WTC11 (cell line): ENCODE results near the gene GAK. TPM values are rescaled to one million over a fixed set of nuclear protein-coding genes. Genes with fewer than 3 reads are reported as not detected.

Experiments used
- ATAC-seq: fragments of 200-7000 bp; cut with Tn5 transposase; 2 replicates; pipeline ENCODE4 v1.10.0; 2021; ENCODE audit warnings: mild to moderate bottlenecking, moderate library complexity
- CTCF ChIA-PET: fragments of 300-600 bp; sonication (Branson Sonifier 250); formaldehyde crosslinking; loops from one replicate; lab custom pipeline; 2021; ENCODE audit warnings: antibody characterized with exemption; lab: Charles Lee
- POLR2A ChIA-PET: fragments of 350-600 bp; sonication (Branson Sonifier 250); formaldehyde crosslinking; loops from one replicate; lab custom pipeline; 2021; ENCODE audit warnings: antibody characterized with exemption; lab: Charles Lee
- DNase-seq: peaks from one replicate; pipeline ENCODE4 v3.0.0; 2021; ENCODE audit warnings: low spot score
- H3K27ac Mint-ChIP-seq: 2 replicates; pipeline ENCODE4 v1.8.0; 2021; ENCODE audit warnings: mixed read lengths
- H3K27me3 Mint-ChIP-seq: 2 replicates; pipeline ENCODE4 v1.8.0; 2021; ENCODE audit warnings: low read depth, mild to moderate bottlenecking, moderate library complexity, mixed read lengths
- H3K36me3 Mint-ChIP-seq: 2 replicates; pipeline ENCODE4 v1.8.0; 2021; ENCODE audit warnings: mixed read lengths
- H3K4me1 Mint-ChIP-seq: 2 replicates; pipeline ENCODE4 v1.8.0; 2022; ENCODE audit warnings: mixed read lengths
- H3K4me3 Mint-ChIP-seq: 2 replicates; pipeline ENCODE4 v1.8.0; 2021; ENCODE audit warnings: mild to moderate bottlenecking, moderate library complexity, mixed read lengths
- H3K9me3 Mint-ChIP-seq: 2 replicates; pipeline ENCODE4 v1.8.0; 2021; ENCODE audit warnings: mixed read lengths
- AR ChIP-seq: fragments of 250-450 bp; sonication (Bioruptor Pico); IDR thresholded peaks from 2 replicates; pipeline ENCODE4 v1.9.0; 2021; ENCODE audit warnings: mild to moderate bottlenecking
- GTF2I ChIP-seq: fragments of 250-450 bp; sonication (Bioruptor Pico); conservative IDR thresholded peaks from 2 replicates; pipeline ENCODE4 v1.4.0; 2021; ENCODE audit warnings: mild to moderate bottlenecking
- JAZF1 ChIP-seq: fragments of 250-450 bp; sonication (Bioruptor Pico); IDR thresholded peaks from 2 replicates; pipeline ENCODE4 v1.9.0; 2021; ENCODE audit warnings: moderate library complexity, mild to moderate bottlenecking, inconsistent platforms
- KAT7 ChIP-seq: sonication (generic); formaldehyde crosslinking; IDR thresholded peaks from 2 replicates; pipeline ENCODE4 v1.8.1; 2023; ENCODE audit warnings: missing genetic modification reagents, mild to moderate bottlenecking, borderline replicate concordance
- NFATC4 ChIP-seq: fragments of 250-450 bp; sonication (Bioruptor Pico); IDR thresholded peaks from 2 replicates; pipeline ENCODE4 v1.9.0; 2021; ENCODE audit warnings: mild to moderate bottlenecking
- NR2C2 ChIP-seq: sonication (generic); formaldehyde crosslinking; IDR thresholded peaks from 2 replicates; pipeline ENCODE4 v1.8.0; 2022; ENCODE audit warnings: mild to moderate bottlenecking, missing genetic modification reagents
- RORB ChIP-seq: fragments of 250-450 bp; sonication (Bioruptor Pico); IDR thresholded peaks from 2 replicates; pipeline ENCODE4 v1.9.0; 2021; ENCODE audit warnings: mild to moderate bottlenecking
- SMAD4 ChIP-seq: sonication (generic); formaldehyde crosslinking; IDR thresholded peaks from 2 replicates; pipeline ENCODE4 v1.8.0; 2022; ENCODE audit warnings: mild to moderate bottlenecking, missing genetic modification reagents
- SOX15 ChIP-seq: fragments of 250-450 bp; sonication (Bioruptor Pico); IDR thresholded peaks from 2 replicates; pipeline ENCODE4 v1.9.0; 2021; ENCODE audit warnings: mild to moderate bottlenecking
- STAT6 ChIP-seq: sonication (generic); formaldehyde crosslinking; conservative IDR thresholded peaks from 2 replicates; pipeline ENCODE4 v1.8.1; 2023; ENCODE audit warnings: mild to moderate bottlenecking, low read depth, missing genetic modification reagents, moderate library complexity
- USF1 ChIP-seq: sonication (generic); formaldehyde crosslinking; IDR thresholded peaks from 2 replicates; pipeline ENCODE4 v1.8.0; 2022; ENCODE audit warnings: mild to moderate bottlenecking, missing genetic modification reagents
- ZNF219 ChIP-seq: sonication (generic); formaldehyde crosslinking; IDR thresholded peaks from 2 replicates; pipeline ENCODE4 v1.8.0; 2023; ENCODE audit warnings: missing genetic modification reagents, mild to moderate bottlenecking, borderline replicate concordance
- ZNF263 ChIP-seq: sonication (generic); formaldehyde crosslinking; IDR thresholded peaks from 2 replicates; pipeline ENCODE4 v1.8.1; 2022; ENCODE audit warnings: low read depth, mild to moderate bottlenecking, moderate library complexity, missing genetic modification reagents
- total RNA-seq: library from RNA; stranded (reverse); gene quantifications from 3 replicates; pipeline ENCODE4 v1.2.3, GENCODE V29; 2021
- TF ChIP-seq, protein P1 (sequence below): sonication (generic); formaldehyde crosslinking; IDR thresholded peaks from 2 replicates; pipeline ENCODE4 v1.8.0; 2022; ENCODE audit warnings: mild to moderate bottlenecking, missing genetic modification reagents

GAK gene
- total RNA-seq, 1 experiment from 2014 or later, result 121 TPM

GRCh38 chr4:962231-963208 is 30.4 kb upstream of the GAK start:
- no peak overlapping the region for H3K4me3 Mint-ChIP-seq
- H3K9me3 Mint-ChIP-seq, result no peaks in the 10 kb centered on the region
- ChIA-PET POLR2A (no interaction called here), CTCF (interaction anchor here (0.6 to 1.9 kb wide), 6 partner anchors 24 to 394 kb away, joined by 3 to 9 read pairs (median 4); partner anchors contain the start of genes GAK, IDUA and TMEM175)
- TF ChIP-seq USF1 (CRISPR knock-in tag) (no peak), ZNF219 (CRISPR knock-in tag) (no peak), RORB (CRISPR knock-in tag) (no peak), KAT7 (CRISPR knock-in tag) (no peak), GTF2I (CRISPR knock-in tag) (no peak), ZNF263 (CRISPR knock-in tag) (no peak), STAT6 (CRISPR knock-in tag) (no peak), JAZF1 (CRISPR knock-in tag) (no peak), NFATC4 (CRISPR knock-in tag) (no peak), SMAD4 (CRISPR knock-in tag) (no peak)
- TF ChIP-seq, protein P1, sequence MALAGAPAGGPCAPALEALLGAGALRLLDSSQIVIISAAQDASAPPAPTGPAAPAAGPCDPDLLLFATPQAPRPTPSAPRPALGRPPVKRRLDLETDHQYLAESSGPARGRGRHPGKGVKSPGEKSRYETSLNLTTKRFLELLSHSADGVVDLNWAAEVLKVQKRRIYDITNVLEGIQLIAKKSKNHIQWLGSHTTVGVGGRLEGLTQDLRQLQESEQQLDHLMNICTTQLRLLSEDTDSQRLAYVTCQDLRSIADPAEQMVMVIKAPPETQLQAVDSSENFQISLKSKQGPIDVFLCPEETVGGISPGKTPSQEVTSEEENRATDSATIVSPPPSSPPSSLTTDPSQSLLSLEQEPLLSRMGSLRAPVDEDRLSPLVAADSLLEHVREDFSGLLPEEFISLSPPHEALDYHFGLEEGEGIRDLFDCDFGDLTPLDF, result no peak
- DNase-seq (peak; percentile 47), ATAC-seq (peak; percentile 30; the same call in 1 of the 2 replicates)
- H3K27ac Mint-ChIP-seq, result no peak overlapping the region
- no peaks in the 10 kb centered on the region for H3K36me3 Mint-ChIP-seq
- H3K27me3 Mint-ChIP-seq, result peaks cover 2% of the 10 kb centered on the region; the same call in 1 of the 2 replicates
- H3K4me1 Mint-ChIP-seq, result no peaks in the 10 kb centered on the region

DNA sequence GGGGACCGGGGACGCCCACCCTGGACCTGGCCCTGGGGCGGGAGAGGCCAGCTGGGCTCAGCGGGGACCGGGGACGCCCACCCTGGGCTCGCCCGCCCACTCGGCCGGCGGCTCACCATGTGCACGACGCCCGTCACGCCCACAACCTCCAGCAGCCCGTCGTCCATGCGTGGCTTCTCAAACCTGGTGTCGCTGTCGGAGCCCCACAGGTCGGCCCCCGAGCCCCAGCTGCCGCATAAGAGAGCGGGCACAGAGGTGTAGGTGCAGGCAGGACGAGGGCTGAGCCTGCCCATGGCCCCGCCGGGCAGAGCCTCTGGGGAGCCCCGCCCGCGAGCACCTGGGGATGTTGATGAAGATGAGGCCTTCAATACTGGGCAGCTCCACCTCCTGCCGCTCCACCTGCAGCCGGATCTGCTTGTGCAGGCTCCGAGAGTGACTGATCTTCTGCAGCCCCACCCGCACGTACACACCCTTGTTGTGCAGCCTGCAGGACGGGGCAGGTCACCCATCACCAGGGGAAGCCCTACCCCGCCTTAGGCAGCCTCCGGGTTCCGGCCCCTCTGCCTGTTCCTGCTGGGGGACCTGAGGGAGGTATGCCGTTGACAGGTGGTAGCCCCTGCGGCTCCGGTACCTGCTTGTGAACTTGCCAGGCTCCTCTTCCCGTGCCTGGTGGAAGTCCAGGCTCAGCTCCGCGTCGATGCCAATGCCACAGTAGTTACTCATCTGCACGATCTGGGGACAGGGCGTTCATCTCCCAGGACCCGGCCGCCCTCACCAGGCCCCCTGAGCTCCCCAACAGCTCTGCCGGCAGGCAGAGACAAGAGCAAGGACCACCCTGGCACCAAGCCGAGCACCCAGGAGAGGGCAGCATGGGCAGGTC is 29.5 kb upstream of the GAK start:
- Mint-ChIP-seq H3K27ac (no peak overlapping the region), H3K27me3 (no peaks in the 10 kb centered on the region), H3K4me1 (no peaks in the 10 kb centered on the region), H3K9me3 (no peaks in the 10 kb centered on the region), H3K4me3 (no peak overlapping the region), H3K36me3 (no peaks in the 10 kb centered on the region)
- POLR2A ChIA-PET, result no interaction called here
- ATAC-seq, result no peak
- DNase-seq, result peak; percentile 10
- CTCF ChIA-PET, result interaction anchor here (1.5 to 1.9 kb wide), 2 partner anchors 25 to 35 kb away, joined by 3 to 9 read pairs; partner anchors contain the start of gene IDUA
- TF ChIP-seq KAT7 (CRISPR knock-in tag), result no peak
- no peak for TF ChIP-seq SOX15 (CRISPR knock-in tag)
- no peak for TF ChIP-seq NR2C2 (CRISPR knock-in tag)
- TF ChIP-seq AR (CRISPR knock-in tag), result no peak
